Epithelial cell of alveolus of lung (primary cell): ENCODE data around the gene HTR7. TPM values are rescaled to one million over a fixed set of nuclear protein-coding genes. Genes with fewer than 3 reads are reported as not detected.

Experiments
- total RNA-seq: library from RNA; depleted of rRNA; stranded (reverse); fragments of >200 nt; gene quantifications from 2 replicates; pipeline ENCODE4 v1.2.1, GENCODE V29; 2015

Gene HTR7
- total RNA-seq = 7.4 and 8.5 TPM in 2 replicates

GRCh38 chr10:90857635-90858460, at the start of gene HTR7:
HTR7 (minus strand) TSS chr10:90858039; CDS start chr10:90857671, 368 bp downstream.

GRCh38 chr10:90871766-90872647, 14.2 kb upstream of the HTR7 start, which contains the start of gene RPP30:
RPP30 (plus strand) TSS chr10:90871974; CDS start chr10:90871987, 13 bp downstream.

Other genes with a start within 250 kb of the HTR7 start
- gene RPP30, start 13.9 kb upstream of the HTR7 start, total RNA-seq = 23.5 and 39.3 TPM in 2 replicates
- 7.7 and 13.3 TPM in 2 replicates for gene ANKRD1, start 63.0 kb upstream of the HTR7 start, total RNA-seq